GM12873 (cell line): ENCODE data around the gene NOS3.

ENCODE experiments used
- CTCF ChIP-seq: IDR thresholded peaks from 2 replicates; pipeline ENCODE4 v1.5.1; 2012; ENCODE audit warnings: low read depth, mild to moderate bottlenecking, moderate library complexity, low read length, control low read depth; ENCODE audit not compliant: insufficient read depth; ENCODE audit errors: missing control alignments

NOS3 gene

GRCh38 chr7:151046603-151047573 lies 56.1 kb downstream of the NOS3 start:
- no peak for TF ChIP-seq CTCF

GRCh38 chr7:151047976-151048815 lies 57.4 kb downstream of the NOS3 start, which contains the start of gene ASIC3:
TSS of gene ASIC3 (plus strand) at chr7:151048531. CDS start at chr7:151048886, 355 bp downstream.
- TF ChIP-seq CTCF = no peak

GRCh38 chr7:151048911-151049463 lies 58.2 kb downstream of the NOS3 start:
- TF ChIP-seq CTCF = no peak

- TF ChIP-seq CTCF = no peak
Measured at GRCh38 chr7:151051108-151051507, 60.3 kb downstream of the NOS3 start.

GRCh38 chr7:151053096-151053495 lies 62.3 kb downstream of the NOS3 start:
- TF ChIP-seq CTCF = no peak

- no peak for TF ChIP-seq CTCF
Measured at GRCh38 chr7:151053751-151054150, 62.9 kb downstream of the NOS3 start.

- TF ChIP-seq CTCF = no peak
Measured at GRCh38 chr7:151056283-151056665, 65.5 kb downstream of the NOS3 start.
